GM21367 (cell line): ENCODE data around the gene SELP.
A peak's percentile ranks its signal among the peaks of the same experiment; 100 is the strongest.

ENCODE experiments used
- ATAC-seq: cut with Tn5 transposase; IDR thresholded peaks from one replicate; pipeline ENCODE4 v1.9.1; 2021; ENCODE audit not compliant: unreplicated experiment

SELP gene

DNA sequence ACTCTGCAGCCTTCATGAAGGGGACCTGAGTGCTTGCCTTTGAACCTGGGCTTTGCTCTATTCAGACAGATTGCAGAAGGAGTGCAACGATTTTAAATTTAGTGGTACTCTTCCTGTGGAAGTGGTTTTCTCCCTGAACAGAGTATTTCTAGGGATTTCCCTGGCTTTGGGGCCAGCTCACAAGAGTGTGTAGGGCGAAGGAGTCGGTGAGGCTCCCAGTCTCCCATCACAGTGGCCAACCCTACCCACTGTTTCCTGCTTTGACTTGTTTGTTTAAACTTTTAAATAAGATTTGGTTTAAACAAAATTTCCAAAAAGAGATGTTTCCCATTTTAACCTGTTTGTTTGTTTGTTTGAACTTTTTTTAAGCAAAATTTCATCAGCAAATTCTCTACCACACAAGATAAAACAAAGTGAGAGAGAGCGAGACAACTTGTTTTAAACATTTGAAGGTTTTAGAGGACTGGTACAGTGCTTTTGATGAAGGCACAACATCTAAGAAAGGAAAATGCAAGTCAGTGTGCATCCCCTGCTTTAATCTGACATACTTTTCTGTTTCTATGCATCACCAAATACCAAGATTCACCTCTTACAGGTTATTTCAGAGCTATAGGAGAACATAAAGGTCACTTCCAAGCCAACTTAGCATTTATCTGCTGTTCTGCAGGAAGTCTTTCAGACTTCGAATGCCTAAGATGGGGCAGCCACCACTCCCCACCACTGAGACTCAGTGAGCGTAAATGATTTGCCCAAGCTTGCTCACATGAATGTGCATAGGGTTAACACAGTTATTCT lies 6.6 kb downstream of the SELP start:
- ATAC-seq = no peak

DNA sequence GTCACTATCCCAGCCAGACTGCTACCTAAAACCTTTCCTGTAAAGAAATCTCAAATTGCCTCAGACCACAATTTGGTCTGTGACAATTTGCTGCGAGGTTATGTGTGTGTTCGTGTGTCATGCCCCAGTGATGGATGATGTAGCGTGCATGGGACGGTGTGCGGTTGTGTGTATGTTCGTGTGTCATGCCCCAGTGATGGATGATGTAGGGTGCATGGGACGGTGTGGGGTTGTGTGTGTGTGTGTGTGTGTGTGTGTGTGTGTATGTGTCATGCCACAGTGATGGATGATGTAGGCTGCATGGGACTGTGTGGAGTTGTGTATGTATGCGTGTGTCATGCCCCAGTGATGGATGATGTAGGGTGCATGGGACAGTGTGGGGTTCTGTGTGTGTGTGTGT lies 9.4 kb downstream of the SELP start:
- ATAC-seq = no peak

DNA sequence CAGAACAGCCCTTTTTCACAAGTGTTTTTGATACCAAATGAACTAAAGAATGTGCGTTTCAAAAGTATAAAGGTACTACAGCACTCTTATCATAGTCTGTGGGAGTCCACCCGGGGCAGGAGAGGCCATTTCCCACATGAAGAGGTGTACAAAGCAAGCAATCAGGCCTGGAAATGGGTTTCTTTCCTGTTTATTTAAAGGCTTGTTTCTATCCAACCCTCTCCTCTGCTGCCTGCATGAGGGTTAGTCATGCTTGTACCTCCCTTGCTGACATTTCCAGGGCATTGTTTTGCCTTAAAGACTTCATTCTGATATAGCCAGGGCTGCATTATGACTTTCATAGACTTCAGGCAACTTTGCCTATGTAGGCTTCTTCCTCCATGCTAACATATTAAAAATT lies 11.6 kb downstream of the SELP start:
- no peak for ATAC-seq

DNA sequence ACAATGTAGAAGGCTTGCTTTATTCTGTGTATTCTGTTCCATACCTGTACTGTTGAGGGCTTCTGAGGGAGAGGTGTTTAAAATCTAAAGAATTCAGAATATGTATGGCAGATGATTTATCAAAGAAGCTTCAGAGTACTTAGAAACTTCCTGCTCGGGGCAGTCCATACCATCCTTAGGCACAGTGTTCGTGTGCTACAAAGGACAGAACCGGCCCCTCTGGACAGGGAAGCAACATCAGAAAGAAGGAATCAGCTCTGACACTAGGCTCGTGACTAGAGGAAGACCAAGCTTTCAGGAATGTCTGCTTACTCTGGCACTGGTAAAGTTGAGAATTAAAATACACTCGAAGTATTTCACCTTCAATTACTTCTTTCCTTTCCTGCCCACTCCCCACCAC lies 14.1 kb downstream of the SELP start:
- ATAC-seq = no peak

DNA sequence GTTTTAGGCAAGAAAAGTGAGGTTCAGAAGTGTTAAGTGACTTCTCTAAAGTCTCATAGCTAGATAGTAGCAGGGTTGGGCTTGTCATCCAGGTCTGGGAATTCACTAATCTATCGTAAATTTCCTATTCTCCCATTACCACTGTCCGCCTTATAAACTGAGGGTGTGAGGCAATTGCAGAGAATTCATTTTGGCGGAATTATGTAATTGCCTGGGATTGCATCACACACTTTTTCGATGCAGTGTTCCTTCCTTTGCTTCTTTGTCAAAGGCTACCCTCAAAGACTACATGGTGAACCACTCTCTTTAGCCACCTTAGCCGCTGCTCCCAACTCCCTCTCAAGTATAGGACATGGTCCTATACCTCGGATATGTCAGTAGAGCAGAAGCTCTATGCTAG lies 19.1 kb downstream of the SELP start:
- no peak for ATAC-seq

DNA sequence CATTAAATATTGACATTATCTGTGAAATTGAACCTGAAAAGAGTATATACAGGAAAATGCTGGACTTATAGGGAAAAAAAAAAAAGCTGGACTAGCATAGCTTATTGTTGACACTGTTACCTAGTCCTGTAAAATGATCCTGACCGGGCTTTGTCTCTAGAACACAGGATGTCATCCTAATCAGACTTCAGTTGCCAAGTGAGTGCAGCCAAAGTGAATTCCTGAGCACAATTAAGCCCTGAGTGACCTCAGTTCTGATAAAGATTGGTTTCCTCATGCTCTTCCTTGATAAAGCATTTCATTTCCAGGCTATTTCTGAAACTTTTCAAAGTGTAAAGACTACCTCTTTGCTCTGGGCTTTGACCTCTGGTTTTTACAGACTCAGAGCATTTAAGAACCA lies 19.8 kb downstream of the SELP start:
- ATAC-seq = no peak

DNA sequence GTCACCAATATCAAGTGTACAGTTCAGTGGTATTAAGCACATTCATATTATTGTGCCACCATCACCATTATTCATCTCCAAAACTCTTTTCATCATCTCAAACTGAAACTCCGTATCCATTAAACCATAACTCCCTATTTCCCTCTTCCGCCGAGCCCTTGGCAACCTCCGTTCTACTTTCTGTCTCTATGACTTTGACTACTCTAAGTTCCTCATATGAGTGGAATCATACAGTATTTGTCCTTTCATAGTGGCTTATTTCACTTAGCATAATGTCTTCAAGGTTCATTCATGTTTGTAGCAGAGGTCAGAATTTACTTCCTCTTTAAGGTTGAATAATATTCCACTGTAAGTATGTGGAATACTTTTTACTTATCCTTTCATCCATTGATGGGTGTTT lies 21.7 kb downstream of the SELP start:
- ATAC-seq = no peak

DNA sequence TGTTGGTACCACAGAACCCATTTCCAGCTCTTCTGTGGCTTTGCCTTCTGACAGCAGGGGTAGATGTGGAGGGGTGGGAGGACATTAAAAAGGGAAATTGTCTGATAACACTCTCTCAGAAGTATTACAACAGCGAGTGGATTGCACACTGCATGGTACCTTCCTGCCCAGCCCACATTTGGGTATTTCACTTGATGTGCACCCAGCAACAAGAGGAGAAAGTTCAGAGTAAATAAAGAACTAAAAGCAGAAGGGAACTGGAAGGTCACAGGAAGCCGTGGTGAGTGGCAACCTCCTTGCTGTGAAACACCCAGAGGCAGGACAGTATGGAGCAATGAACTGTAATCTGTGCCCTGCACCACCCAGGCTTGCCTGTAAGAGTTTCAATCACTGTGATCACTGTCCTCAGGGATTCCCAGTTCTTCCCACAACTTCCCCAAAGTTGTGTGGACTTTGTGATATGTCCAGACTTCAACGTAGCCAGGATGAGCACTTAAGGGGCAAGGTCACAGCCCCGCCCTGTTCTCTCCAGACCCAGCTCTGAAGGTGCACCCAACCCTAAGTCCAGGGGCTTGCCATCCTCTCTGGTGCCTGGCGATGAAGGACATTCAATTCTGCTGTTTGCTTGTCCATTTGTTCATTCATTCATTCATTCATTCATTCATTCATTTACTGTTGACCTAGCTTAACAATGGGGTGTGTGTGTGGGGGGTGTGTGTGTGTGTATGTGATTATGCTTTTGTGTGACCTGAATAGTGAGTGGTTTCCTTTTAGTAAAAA lies 25.0 kb downstream of the SELP start:
- peak; percentile 59 for ATAC-seq

DNA sequence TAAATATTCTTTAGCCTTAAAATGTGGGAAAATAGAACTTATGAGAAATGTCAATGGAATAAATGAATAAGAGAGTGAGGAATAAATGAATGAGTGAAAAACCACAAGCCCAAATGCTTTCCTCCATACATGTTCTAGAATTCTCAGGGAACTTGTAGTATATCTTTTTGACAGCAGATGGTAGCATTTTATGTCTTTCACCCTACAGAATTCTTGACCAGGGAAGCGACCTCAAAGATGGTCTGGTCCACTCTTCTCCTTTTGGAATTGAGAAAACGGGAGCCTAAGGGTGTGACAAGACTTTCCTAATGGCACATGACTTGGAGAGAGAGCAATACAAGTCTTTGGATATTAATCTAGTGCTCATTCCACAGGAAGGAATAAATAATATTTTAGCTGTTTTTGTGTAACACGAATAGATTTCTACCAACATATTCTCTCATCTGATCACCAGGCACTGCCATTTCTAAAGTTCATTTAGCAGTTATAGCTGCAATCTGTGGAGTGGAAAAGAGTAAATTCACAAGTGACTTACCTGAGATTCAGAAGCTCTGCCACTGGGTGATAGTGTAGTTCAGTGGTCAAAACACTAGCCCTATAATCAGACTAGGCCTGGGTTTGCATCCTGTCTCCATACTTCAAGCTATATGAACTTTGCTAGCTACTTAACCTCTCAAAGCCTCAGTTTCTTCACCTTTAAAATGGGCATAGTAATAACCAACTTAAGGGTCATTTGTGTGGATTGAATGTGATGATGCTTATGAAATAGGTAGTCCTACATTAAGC lies 28.6 kb downstream of the SELP start:
- ATAC-seq = peak; percentile 40

DNA sequence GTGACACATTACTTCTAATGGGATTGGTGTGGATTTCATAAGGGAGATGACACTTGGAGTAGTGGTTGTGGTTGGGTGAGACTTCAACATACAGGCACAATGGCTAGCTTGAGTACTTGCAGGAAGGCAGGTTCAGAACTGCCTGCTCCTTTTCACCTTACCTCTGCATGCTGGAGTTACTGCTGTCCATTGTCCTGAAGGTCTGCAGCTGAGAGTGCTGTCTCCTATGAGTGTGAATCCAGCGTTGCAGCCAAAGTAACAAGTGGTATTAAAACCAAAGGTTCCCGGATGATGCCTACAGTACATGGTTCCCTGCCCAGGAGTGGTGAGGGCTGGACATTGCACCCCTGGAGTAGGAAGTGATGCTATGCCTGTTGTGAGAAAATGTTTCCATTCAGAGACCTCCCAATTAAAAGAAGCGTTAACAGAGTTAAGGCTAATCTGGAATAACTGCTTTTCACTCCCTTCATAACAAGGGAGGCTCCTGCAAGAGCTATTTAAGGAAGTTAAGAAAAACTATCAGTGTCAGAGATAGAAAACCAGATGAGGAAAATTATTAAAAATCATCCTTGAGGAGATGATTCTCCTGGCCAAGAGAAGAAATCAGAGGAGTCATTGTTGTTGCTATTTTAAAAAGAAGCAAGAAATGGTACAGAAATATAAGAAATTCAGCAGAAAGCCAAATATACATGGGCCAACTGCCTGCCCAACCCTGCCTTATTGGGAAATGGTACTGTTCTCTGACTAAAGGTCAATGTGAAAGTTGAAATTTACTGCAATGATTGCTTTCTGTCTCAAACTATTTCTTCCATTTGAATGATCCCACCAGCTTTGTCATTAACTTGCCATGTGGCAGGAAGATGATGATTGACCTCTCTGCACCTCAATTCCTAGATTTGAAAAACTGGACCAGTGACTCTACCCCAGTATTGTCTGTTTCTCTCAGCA lies 33.9 kb downstream of the SELP start:
- ATAC-seq = no peak

DNA sequence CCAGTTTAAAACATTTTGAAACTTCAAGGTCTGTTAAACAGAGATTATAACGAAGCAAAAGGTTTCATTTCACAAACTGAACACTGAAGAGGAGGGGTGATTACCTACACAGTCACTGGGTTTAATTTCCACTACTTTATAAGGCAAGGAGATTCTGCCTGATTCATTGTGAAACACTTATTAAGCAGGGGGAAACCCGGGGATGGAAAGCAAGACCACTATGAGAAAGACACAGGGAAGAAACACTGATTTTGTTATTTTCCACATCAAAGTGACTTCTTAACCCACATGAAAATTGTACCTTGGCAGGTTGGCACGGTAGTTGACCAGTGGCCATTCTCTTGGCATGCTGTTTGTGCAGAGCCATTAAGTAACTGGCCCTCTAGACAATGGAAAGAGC lies 35.5 kb downstream of the SELP start:
- ATAC-seq = peak; percentile 59

DNA sequence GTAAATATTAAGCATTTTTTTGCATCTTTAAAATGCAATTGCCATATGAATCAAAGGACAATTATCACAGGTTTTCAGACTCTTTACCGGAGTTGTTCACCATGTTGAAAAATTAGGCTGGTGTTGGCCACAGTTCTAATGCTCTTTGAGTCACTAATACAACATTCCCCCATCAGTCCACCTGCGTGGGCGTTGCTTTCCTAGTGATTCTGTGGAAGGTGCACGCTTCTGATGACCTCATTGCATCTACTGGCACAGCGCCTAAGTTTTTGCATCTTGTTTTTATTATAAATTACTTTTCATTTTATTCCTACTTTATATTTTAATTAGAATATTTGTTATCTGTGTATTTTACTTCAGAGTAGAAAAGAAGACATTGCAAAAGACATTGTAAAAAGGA lies 39.0 kb downstream of the SELP start:
- ATAC-seq = no peak

DNA sequence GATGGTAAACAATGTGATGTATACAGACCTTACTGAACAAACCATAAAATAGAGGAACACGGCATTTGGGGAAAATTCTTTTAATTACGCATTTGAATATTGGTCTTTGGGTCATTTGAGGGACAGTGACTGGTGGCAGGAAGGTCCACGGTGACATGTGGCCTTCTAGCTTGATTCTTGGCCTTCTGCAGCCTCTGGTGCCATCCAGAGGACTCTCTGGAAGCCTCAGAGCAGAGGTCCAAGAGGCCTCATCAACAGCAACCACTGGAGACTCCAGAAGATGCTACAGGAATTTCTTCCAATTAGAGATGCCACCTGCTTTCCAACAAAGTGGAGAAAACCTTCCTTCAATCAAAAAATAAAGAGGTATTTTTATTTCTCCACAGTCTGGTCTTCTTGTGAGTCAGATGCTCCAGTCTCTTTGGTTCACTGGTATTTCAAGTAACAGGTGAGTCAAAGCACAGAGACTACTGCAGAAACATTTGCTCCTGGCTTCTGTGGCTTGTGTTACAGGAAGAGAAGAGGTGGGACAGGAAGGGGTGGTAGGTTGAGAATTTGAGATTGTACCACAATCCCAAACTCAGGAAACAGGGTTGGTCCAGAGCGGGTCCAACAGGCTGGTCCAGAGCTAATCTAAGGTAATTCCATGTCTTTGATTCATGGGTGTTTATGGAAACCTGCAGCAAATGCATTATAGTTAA lies 41.0 kb downstream of the SELP start:
- ATAC-seq = no peak

DNA sequence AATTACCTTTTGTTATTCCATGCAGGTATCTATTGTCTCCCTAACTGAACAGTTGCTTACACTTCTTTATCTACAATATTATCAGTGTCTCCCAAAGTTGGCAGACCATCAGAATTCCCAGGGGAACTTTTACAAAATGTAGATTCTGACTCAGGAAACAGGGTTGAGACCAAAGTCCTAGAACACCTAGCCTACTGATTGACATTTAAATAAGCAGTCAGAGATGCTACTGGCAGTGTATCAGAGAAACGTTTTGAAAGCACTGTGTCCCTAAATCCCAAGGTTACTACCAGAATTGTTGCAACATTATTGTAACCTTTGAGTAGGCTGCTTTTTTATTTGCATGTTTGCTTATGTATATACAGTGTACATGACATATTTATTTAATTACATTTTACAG lies 41.8 kb downstream of the SELP start:
- ATAC-seq = no peak

DNA sequence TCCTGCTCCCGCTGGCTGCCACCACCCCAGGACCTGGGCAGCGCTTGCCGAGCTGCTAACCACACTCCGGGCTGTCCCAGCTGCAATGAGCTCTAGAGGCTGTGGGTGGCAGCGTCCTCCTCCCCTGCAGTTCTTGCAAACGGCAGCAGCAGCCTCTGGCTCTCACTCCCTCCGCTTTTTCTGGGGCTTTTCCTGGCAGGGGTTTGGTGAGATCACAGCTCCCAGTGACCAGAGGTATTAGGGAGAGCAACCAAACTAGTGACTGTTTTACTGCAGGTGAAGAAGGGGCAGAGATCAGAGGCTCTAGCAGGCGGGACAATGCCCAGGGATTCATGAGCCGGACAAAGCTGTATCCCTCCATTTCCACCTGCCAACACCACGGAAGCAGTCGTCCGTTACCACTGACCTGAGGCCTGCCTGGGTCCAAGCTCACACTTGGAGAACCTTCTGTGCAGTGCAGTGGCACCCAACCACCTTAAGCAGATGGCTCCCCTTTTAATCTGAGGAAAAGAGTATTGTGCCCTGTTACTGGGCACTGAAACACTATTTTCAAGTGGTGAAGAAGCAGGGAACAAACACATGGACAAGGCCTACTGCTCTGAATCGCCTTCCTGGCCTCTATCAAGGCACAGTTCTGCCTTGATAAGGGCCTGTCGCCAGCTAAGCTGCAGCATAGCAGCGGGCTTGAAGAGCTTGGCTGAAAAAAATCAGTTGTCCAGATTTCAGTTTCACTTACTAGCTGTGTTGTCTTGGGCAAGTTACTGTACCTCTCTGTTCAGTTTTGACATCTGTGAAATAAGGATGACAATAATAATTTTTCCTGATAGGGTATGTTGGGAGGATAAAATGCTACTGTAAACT lies 43.3 kb downstream of the SELP start, which contains the start of gene F5:
Gene F5 (minus strand): TSS at position 87 of the 861 bp plus-strand sequence. CDS start 95 bp downstream, outside the sequence.
- ATAC-seq = peak; percentile 96

DNA sequence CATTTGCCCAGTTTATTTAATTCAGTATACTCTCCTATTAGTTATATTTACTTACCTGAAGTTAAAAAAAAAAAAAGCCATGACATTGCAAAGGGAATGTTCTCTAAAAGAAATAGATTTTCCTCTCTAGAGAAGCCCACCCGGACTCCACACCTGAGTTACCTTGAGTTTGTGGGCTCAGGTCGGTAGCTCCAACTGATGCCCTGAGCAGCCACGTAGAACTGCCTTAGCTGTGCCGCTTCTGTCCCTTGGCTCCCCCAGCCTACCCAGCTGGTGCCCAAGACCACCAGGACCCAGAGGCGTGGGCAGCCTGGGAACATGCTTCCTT lies 43.9 kb downstream of the SELP start:
- no peak for ATAC-seq

DNA sequence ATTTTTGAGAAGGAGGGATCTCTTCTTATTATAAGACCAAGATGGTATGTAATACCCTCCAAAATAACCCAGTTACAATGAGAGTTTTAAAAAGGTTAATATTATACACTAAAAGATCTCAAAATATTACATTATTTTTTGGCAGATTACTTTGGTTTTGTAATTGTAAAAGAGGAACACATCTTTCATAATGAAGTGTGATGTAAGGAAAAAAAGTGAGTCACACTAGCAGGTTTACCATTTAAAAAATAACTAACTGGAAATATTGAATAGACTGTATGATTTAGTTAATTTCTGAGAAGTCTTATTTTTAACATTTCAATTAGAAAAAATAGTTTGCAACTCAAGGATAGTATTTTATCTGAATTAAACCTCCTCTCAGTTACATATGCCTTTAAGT lies 44.7 kb downstream of the SELP start:
- no peak for ATAC-seq

DNA sequence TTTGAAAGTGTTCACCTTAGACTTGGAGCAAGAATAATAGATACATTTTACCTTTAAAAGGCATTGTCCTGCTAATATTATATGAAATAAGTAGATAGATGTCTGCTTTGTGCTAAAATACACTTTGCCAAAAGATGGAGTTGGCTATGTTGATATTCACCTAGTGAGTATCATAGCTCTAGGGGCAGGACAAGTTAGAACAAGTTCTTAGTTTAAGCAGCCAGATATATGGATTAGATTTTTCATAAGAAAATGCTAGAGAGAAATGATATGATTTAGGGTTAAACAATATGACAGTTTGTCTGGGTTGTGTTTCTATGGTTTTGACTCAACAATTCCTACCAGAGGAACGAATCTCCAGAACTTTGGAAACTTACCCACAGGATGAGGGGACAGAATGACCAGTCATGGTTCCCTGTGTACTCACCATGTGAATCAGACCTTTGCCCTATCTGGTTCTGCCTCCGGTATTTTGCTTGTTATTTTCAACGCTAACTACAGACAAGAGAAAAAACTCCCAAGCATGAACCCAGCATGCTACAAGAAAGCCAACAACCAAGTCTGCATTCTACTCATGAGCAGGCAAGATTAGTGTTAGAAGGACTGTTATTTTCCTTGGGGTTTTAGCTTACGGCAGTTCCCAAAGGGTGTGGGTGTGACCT lies 45.3 kb downstream of the SELP start:
- no peak for ATAC-seq
